Jurkat, Clone E6-1 (cell line): ENCODE data around the gene SH2D2A.

ENCODE experiments used
- DNase-seq: peaks from one replicate; pipeline ENCODE4 v3.0.0-alpha.2; 2011; ENCODE audit warnings: low read depth, low spot score
- H3K4me3 ChIP-seq: 2 replicates; pipeline ENCODE4 v1.5.1; 2011; ENCODE audit warnings: mild to moderate bottlenecking, low read length, control low read depth, moderate library complexity

SH2D2A gene

GRCh38 chr1:156849151-156849496 is 32.5 kb upstream of the SH2D2A start:
- DNase-seq, result no peak
- no peak overlapping the region for H3K4me3 ChIP-seq

- H3K4me3 ChIP-seq, result no peak overlapping the region
- no peak for DNase-seq
These were observed 32.0 kb upstream of the SH2D2A start for GRCh38 chr1:156848461-156849150.

GRCh38 chr1:156847591-156848460 is 31.2 kb upstream of the SH2D2A start:
- H3K4me3 ChIP-seq, result no peak overlapping the region

GRCh38 chr1:156846643-156847042 is 30.0 kb upstream of the SH2D2A start:
- no peak for DNase-seq
- H3K4me3 ChIP-seq, result no peak overlapping the region

More at GRCh38 chr1:156847591-156848460, 31.2 kb upstream of the SH2D2A start:
- no peak for DNase-seq

GRCh38 chr1:156845953-156846545 is 29.4 kb upstream of the SH2D2A start:
- H3K4me3 ChIP-seq, result no peak overlapping the region
- DNase-seq, result no peak

GRCh38 chr1:156845055-156845952 is 28.7 kb upstream of the SH2D2A start:
- no peak for DNase-seq
- H3K4me3 ChIP-seq, result no peak overlapping the region

GRCh38 chr1:156844638-156845037 is 28.0 kb upstream of the SH2D2A start:
- H3K4me3 ChIP-seq, result no peak overlapping the region
- no peak for DNase-seq

GRCh38 chr1:156844102-156844501 is 27.5 kb upstream of the SH2D2A start:
- no peak overlapping the region for H3K4me3 ChIP-seq
- no peak for DNase-seq

GRCh38 chr1:156842618-156843300 is 26.1 kb upstream of the SH2D2A start:
- no peak for DNase-seq
- H3K4me3 ChIP-seq, result no peak overlapping the region

GRCh38 chr1:156841295-156841855 is 24.7 kb upstream of the SH2D2A start:
- DNase-seq, result no peak
- no peak overlapping the region for H3K4me3 ChIP-seq

GRCh38 chr1:156840898-156841279 is 24.2 kb upstream of the SH2D2A start:
- no peak for DNase-seq
- no peak overlapping the region for H3K4me3 ChIP-seq

- no peak overlapping the region for H3K4me3 ChIP-seq
- no peak for DNase-seq
These were observed 23.7 kb upstream of the SH2D2A start for GRCh38 chr1:156840186-156840897.

GRCh38 chr1:156839426-156840109 is 22.9 kb upstream of the SH2D2A start:
- DNase-seq, result no peak
- no peak overlapping the region for H3K4me3 ChIP-seq

GRCh38 chr1:156838972-156839371 is 22.3 kb upstream of the SH2D2A start:
- no peak overlapping the region for H3K4me3 ChIP-seq
- DNase-seq, result no peak

GRCh38 chr1:156836892-156837291 is 20.2 kb upstream of the SH2D2A start:
- DNase-seq, result no peak
- no peak overlapping the region for H3K4me3 ChIP-seq

GRCh38 chr1:156836041-156836654 is 19.5 kb upstream of the SH2D2A start:
- DNase-seq, result no peak
- H3K4me3 ChIP-seq, result no peak overlapping the region

GRCh38 chr1:156834322-156834721 is 17.7 kb upstream of the SH2D2A start:
- H3K4me3 ChIP-seq, result no peak overlapping the region
- no peak for DNase-seq
